GM21723 (cell line): ENCODE results near the gene ICAM1.
A peak's percentile ranks its signal among the peaks of the same experiment; 100 is the strongest.
"Not testable (repeated sequence)": the region's sequence is repeated elsewhere in the genome, so short reads cannot be mapped to it uniquely, and the experiment has no call there.

Source experiments
- ATAC-seq: cut with Tn5 transposase; IDR thresholded peaks from one replicate; pipeline ENCODE4 v1.9.1; 2021; ENCODE audit warnings: mild to moderate bottlenecking, moderate library complexity; ENCODE audit not compliant: unreplicated experiment

Gene ICAM1, protein sequence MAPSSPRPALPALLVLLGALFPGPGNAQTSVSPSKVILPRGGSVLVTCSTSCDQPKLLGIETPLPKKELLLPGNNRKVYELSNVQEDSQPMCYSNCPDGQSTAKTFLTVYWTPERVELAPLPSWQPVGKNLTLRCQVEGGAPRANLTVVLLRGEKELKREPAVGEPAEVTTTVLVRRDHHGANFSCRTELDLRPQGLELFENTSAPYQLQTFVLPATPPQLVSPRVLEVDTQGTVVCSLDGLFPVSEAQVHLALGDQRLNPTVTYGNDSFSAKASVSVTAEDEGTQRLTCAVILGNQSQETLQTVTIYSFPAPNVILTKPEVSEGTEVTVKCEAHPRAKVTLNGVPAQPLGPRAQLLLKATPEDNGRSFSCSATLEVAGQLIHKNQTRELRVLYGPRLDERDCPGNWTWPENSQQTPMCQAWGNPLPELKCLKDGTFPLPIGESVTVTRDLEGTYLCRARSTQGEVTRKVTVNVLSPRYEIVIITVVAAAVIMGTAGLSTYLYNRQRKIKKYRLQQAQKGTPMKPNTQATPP

DNA sequence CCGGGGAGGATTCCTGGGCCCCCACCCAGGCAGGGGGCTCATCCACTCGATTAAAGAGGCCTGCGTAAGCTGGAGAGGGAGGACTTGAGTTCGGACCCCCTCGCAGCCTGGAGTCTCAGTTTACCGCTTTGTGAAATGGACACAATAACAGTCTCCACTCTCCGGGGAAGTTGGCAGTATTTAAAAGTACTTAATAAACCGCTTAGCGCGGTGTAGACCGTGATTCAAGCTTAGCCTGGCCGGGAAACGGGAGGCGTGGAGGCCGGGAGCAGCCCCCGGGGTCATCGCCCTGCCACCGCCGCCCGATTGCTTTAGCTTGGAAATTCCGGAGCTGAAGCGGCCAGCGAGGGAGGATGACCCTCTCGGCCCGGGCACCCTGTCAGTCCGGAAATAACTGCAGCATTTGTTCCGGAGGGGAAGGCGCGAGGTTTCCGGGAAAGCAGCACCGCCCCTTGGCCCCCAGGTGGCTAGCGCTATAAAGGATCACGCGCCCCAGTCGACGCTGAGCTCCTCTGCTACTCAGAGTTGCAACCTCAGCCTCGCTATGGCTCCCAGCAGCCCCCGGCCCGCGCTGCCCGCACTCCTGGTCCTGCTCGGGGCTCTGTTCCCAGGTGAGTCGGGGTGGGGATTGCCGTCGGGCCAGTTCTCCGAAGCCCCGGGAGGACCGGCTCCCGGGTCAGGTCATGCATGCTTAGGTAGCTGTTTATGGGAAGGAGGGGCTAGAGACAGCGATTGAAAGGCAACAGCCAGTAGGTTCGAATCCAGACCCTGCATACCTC, at the start of gene ICAM1:
Gene ICAM1 (plus strand): TSS at position 505 of the 779 bp plus-strand sequence. CDS start 40 bp downstream, at position 545.
- peak; percentile 45 for ATAC-seq

DNA sequence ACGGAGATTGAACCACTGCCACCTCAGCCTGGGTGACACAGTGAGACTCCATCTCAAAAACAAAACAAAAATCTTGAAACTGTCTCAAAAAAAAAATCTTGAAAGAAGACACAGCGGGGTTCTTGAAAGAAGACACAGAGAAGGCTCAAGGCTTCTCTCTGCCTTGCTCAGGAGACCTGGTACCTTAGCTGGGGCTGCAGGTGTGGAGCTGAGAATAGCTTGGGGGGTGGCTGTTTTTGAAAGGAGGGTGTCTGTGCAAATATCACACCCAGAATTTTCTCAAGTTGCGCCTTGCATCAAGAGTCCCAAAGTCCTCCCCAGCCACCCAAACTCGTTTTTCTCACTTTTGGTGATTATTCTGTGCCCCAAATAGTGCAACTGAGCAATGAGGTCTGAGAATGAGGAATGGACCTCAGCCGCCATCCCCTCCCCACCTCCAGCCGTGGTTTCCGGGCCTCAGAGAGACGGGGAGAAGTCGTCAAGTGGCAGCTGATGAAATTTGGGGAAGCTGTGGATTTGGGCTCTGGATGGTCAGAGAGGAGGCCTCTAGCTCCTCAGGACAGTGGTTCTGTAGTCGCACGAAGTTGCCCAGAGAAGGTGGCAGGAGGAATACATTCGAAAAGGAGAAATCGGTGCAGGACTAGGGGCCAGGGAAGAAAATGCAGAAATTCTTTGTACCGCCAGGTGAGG, 48.6 kb upstream of the ICAM1 start:
- no peak for ATAC-seq

- no peak for ATAC-seq
Measured at GRCh38 chr19:10223488-10224213, 47.3 kb upstream of the ICAM1 start.

GRCh38 chr19:10224337-10224736, 46.6 kb upstream of the ICAM1 start:
- no peak for ATAC-seq

GRCh38 chr19:10226021-10226375, 44.9 kb upstream of the ICAM1 start:
- ATAC-seq: no peak

DNA sequence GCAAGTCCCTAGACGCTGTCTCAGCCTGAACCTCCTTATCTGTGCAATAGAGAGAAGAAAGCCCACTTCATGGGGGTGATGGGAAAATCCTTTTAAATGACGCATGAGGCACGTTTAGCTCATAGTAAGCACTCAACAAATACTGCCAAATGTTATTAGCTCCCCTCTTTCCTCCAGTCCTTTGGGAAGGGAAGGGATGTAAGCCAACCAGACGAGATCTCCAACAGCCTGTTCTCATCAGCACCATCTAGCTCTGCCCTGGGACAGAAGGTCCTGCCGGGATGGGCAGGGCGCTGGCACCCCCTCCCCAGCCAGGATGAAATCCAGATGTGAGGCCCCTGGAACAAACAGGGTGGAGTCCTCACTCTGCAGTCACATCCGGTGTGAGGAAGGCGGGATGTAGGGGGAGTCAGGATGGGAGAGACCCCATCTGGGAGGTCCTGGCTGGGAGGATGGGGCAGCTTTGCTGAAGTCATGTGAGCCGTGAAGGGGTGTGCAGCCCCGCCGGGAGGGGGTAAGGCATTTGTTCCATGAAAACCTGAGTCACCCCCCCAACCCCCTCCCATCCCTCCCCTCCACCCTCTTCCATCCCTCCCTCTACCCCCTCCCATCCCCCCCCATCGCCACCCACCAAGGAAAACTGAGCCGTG, 44.4 kb upstream of the ICAM1 start:
- ATAC-seq: no peak

DNA sequence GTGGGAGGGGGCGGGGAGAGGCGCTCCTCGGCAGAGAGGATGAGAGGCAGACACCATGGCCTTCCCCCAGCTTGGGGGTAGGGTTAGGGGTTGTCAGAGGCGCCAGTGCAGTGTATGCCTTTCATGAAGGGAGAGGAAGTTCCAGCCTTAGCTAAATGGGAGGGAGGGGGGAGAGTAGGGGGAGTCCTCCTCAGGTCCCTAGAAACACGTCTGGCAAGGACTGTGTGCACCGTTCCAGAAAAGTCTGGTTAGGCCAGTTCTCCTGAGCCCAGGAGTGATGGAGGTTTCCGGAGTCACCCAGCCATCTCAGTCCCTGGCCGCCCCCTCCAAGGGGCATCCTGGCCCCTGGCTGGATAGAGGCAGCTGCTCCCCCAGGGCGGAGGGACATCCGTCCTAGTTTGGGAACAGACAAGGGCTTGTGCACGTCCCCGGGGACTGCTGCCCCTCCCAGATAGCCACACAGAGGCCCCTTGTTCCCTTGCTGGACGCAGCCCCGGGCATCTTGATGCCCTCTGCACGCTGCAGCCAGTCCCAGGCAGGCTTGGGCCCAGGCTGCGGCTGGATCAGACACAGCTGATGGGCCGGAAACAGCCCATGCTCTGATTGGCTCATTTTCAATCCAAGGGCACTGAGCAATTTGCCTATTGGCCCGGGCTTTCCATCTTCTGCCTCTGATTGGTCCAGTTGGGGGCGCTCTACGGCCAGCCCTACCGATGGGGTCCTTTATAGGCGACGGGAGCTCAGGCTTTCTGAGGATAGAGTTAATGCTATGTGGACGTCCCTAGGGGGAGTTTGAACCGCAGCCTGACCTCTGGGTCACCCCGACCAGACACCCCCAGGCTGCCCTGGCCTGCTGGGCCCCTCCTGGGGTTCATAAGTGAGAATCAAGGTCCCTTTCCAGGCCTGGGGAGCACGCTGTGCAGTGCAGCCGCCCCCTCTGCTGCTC, 43.6 kb upstream of the ICAM1 start:
- no peak for ATAC-seq

GRCh38 chr19:10228393-10228792, 42.5 kb upstream of the ICAM1 start:
- no peak for ATAC-seq

DNA sequence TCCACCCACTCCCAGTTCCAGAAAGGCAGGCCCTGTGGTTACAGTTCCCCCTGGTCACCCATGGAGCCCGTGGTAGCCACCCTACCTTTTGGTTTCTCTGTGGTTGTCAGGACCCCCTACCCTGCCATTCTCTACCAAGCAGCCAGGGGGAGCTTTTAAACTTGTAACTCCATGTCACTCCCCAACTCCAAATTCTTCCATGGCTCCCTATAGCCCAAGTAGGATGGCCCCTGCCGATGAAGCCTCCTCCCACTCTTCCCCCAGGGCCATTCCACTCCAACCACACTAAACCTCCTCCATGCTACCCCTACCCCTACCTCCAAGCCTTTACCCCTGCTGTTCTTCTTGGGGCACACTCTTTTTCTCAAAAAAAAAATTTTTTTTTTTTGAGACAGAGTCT, 42.0 kb upstream of the ICAM1 start:
- no peak for ATAC-seq

DNA sequence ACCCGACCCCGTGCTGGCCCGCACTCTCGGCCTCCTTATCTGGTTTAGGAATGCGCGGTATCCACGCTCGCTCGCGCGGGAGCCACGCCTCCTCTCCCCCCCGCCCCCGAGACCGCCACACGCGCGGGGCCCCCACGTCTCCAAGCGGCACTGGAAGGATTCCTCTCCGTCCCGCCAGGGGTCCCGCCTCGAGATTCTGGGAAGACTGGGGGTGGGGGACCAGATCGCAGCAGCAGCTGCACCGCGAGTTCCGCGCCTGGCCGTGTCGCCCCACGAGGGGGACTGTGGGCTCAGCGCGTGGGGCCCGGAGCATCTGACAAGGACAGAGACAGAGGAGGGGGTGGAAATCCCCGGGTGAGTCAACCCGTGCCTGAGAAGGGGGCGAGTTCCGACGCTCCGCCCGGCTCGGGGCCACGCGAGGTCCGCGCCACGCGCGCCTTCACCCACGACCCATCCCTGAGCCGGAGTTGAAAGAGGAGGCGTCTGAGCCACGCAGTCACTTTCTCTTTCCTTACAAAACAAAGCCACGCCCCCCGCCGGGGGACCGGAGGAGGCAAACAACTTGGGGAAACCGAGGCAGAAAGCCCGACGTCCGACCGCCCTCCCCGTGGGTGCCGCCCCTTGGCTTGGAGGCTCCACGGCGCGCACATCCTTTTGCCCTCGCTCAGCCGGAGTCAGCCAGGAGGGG, 40.6 kb upstream of the ICAM1 start:
- ATAC-seq: peak; percentile 27

DNA sequence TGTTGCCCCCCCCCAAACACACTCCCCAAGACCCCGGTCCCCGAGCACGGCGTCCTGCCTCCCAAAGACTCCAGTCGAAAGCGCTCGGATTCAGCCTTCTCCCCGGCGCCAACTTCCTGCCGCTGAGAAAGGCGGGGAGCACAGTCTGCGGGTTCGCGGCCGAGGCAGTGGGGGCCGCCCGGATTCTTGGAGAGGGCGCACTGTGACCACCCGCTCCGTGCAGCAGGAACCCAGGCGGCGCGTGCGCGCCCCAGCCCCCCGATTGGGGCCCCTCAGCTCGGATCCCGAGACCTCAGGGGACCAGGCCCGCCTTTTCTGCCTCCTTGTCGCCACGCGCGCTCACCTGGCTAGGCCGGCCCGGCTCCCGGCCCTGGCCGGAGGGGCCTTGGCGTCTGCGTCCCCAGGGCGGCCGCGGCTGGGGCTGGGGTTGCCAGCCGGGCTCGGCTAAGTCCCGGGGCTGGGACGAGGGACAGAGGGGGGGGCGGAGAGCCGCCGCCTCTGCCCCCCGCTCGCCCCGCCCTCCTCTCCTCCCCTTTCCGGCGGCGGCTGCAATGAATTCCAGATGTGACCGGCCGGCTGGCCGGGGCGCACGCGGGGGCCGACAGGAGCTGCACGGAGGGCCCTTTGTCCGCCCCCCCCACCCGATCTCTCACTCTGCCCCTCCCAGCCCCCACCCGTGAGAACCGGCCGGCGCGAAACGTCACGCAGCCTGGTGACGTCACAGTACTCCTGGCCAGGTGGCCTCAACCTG, 39.9 kb upstream of the ICAM1 start, which contains the start of gene S1PR2:
Gene S1PR2 (minus strand): TSS at position 471 of the 751 bp plus-strand sequence. CDS start 6,426 bp downstream, outside the sequence.
- peak; percentile 35 for ATAC-seq

- no peak for ATAC-seq
Measured at GRCh38 chr19:10231612-10232228, 39.2 kb upstream of the ICAM1 start.

- ATAC-seq: no peak
Measured at GRCh38 chr19:10233946-10234345, 37.0 kb upstream of the ICAM1 start.

DNA sequence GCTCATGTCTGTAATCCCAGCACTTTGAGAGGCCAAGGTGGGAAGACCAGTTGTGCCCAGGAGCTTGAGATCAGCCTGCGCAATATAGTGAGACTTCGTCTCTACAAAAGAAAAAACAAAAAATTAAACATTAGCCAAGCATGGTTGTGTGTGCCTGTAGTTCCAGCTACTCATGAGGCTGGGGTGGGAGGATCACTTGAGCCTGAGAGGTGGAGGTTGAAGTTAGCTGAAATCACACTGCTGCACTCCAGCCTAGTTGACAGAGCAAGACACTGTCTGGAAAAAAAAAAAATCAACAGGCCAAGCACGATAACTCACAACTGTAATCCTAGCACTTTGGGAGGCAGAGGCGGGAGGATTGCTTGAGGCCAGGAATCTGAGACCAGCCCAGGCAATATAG, 35.9 kb upstream of the ICAM1 start:
- no peak for ATAC-seq

DNA sequence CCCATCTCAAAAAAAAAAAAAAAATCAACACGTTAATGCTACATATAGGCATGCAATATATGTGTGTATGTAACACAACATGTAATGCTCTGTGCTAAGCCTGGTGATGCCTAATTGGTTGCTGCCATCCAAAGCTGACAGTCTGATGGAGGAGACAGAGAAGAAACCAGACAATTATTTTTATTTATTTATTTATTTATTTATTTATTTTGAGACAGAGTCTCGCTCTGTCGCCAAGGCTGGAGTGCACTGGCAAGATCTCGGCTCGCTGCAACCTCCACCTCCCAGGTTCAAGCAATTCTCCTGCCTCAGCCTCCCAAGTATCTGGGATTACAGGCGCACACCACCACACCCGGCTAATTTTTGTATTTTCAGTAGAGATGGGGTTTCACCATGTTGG, 35.5 kb upstream of the ICAM1 start:
- not testable (repeated sequence) for ATAC-seq

- ATAC-seq: no peak
Measured at GRCh38 chr19:10237702-10238101, 33.2 kb upstream of the ICAM1 start.

GRCh38 chr19:10238172-10238783, 32.6 kb upstream of the ICAM1 start:
- ATAC-seq: no peak
